GM19193 (cell line): Measurements from ENCODE around the gene GRPEL1.

Experiments
- POLR2A ChIP-seq: IDR thresholded peaks from 4 replicates; pipeline ENCODE4 v1.6.1; 2011; ENCODE audit not compliant: insufficient read depth, insufficient read length; ENCODE audit errors: extremely low read depth

GRPEL1 gene

DNA sequence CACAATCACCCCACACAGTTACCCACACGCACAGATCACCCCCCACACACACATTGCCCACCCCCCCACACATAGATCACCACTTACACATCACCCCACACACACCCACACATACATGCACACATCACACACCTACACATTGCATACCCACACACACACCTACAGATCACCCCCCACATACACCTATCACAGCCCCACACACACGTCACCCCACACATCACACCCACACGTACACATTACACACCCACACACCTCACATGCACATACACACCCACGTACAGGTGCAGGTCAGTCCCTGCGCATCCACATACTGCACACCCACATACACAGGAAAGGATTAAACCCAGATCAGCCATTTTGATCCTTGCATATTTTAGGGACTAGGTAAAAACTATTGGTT, 40.0 kb downstream of the GRPEL1 start:
- TF ChIP-seq POLR2A, result no peak

DNA sequence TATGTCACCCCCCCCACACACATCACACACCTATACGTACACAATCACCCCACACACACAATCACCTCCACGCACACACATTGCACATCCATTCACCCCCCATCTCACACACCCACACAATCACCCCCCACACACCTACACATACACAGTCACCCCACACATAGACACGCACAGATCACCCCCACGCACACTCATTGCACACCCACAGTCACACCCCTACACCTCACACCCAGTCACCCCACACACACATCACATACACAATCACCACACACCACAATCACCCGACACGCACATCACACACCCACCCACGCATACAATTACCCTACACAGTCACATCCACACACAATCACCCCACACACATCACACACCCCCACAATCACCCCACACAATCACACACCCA, 40.6 kb downstream of the GRPEL1 start:
- TF ChIP-seq POLR2A, result no peak

DNA sequence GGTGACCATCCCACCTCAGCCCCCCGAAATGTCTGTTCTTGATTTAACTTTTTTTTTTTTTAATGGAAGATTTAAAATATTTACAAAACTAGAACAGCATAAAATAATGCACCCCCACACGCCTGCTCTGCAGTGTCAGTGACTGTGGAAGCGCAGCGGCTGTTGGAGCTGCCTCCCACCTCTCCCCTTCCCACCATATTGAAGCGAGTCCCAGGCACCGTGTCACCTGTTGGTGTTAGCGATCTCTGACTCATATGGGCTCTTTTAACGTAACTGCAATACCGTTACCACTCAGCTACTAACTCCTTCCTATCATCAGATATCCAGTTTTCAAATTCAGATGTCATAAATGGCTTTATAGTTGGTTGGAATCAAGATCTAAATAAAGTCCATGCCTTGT, 41.8 kb downstream of the GRPEL1 start:
- no peak for TF ChIP-seq POLR2A

DNA sequence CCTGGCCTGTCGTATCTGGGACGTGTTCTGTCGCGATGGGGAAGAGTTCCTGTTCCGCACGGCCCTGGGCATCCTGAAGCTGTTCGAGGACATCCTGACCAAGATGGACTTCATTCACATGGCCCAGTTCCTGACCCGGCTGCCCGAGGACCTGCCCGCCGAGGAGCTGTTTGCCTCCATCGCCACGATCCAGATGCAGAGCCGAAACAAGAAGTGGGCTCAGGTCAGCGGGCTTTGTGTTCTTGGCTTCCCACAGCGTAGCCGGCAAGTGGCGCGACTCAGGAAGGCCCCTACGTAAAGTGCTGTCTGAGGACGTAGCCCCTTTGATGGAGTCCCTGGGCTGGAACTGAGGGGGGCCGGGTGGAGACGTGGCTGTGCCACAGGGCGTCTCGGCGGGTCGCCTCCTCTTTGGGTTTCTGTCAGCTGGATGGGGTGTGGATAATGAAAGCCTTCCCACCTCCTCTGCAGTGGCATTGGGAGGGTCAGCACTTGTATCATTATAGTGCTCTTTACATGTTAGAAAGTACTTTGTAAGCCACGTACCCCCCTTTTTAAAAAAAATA, 42.7 kb downstream of the GRPEL1 start:
- no peak for TF ChIP-seq POLR2A

DNA sequence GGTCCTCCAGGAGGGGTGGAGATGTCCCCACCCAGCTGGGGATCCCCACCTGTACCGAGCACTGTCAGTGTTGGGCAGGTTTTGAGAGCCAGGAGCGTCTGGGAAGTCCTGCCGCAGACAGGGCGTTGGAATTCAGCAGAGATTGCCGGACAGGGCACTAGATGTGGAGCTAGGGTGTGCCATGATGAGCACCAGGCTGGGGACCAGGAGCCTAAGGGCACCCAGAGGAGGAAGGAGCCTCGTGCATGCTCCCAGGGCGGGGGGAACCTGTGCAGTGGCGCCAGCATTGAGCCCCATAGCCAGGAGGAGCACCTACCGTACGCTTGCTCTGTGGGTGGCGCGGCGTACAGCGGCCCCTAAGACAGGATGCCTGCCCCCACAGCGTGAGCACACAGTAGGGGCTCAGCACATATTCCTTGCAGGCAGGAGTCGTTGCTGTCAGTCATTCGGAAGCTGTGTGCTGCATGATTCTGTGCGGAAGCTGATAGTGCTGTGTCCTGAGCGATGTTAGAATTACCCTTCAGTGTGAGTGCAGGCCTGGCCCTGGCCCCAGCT, 43.5 kb downstream of the GRPEL1 start:
- no peak for TF ChIP-seq POLR2A

DNA sequence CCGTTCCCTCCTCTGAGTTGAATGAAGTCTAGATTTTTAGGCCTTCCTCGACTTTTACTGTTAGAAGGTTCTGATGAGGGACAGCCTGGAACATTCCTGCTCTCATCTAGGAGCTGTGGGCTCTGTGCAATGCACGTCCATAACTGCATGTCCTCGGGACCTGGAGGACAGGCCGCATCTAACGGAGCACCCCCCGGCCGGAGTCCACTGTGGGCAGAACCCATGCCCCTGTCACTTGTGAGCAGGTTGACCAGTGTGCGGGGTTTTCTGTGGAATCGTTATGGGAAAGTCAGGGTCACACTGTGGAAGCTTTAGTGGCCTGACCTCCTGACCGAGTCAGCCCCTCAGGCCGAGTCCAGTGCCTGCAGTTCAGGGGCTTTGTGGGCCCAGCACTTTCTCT, 44.0 kb downstream of the GRPEL1 start:
- no peak for TF ChIP-seq POLR2A

DNA sequence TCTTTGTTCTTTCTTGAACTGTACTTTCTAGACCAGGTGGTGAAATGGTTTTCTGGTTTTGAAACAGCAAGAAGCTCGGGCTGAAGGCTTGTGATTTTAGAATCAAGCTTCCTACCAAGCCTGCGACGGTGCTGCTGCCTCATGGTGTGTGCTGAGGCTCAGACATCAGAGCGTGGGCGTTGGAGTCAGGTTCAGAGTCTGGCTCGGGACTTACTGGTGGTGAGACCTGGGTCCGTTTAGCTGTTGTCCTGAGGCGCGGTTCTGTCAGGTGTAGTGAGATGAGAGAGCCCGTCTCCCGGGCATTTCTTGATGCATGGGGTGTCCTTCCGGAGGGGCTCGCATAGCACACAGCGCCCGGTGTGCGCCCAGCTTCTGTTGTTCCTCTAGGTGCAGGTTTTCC, 44.4 kb downstream of the GRPEL1 start:
- no peak for TF ChIP-seq POLR2A

DNA sequence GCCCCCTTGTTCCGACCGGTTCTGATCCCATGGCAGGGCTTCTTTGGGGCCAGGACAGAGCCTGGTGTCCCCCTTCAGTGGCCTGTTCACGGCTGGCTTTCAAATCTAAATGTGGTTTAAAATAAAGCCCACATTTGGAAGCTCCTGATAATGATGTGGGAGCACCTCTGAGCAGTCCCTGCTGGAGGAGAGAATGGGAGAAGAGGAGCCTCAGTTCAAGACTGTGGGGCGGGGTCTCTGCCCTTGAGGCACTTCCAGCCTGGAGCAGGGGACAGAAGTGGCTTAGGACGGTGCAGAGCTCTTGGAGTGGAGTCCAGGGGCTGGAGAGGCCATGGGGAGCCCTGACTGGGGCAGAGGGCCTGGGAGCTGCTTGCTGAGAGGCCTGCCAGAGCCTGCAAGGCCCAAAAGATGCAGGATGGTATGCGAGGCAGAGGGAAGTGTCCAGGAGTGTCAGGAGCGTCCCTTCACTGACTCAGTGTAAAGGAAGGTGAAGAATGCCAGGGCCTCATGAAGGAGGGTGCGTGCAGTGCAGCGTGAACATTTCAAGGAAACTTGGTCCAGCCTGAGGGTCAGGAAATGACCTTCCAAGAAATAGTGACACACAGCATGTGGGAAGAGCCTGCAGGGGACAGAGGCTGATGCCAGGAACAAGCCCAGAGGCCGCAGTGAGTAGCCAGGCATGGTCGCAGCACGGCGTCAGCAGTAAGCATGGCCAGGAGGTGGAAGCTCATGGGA, 45.8 kb downstream of the GRPEL1 start:
- no peak for TF ChIP-seq POLR2A

DNA sequence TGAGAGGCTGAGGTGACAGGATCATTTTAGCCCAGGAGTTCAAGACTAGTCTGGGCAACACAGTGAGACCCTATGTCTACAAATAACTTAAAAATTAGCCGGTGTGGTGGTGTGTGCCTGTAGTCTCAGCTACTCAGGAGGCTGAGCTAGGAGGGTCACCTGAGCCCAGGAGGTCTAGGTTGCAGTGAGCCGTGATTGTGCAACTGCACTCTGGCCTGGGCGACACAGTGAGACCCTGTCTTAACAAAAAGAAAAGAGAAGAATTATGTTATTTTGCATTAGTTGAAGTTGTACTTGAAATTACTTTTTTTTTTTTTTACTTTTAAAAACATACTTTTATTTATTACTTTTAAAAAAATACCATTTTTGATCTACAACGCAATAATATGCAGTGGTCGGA, 46.5 kb downstream of the GRPEL1 start:
- TF ChIP-seq POLR2A, result no peak

DNA sequence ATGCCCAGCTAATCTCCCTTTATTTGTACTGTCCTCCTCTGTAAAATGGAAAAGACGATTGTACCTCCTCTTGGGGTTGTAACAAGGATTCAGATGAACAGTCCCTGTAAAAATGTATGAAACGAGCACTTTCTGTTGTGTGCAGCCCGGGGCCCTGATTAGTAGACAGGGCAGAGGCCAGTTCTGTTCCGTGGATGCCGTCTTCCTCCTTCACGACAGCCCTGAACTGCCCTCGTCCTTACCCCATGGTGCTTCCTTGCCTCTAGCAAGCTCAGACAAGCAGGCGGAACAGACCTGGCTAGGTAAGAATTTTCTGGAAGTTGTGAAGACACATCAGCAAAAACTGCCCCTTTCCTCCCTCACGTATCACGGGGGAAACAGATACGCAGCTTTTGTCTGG, 47.0 kb downstream of the GRPEL1 start:
- no peak for TF ChIP-seq POLR2A

DNA sequence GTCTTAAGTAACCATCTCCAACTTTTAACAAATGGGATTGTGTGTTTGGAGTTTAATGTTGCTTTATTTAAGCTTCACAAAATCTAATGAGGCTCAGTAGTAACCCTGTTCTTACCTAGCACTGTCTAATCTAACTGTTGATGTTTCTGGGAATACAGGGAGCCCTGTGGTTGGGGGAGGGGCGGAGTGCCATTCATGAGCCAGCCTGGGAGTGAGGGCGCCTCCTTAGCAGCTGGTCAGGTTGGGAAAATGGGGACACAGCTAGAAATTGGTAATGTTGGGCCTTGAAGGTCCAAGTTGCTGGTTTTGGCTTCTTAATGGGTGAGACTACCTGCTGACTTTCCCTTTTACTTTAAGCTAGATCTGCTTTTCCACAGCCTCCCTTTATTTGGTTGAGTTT, 47.6 kb downstream of the GRPEL1 start:
- TF ChIP-seq POLR2A, result no peak

DNA sequence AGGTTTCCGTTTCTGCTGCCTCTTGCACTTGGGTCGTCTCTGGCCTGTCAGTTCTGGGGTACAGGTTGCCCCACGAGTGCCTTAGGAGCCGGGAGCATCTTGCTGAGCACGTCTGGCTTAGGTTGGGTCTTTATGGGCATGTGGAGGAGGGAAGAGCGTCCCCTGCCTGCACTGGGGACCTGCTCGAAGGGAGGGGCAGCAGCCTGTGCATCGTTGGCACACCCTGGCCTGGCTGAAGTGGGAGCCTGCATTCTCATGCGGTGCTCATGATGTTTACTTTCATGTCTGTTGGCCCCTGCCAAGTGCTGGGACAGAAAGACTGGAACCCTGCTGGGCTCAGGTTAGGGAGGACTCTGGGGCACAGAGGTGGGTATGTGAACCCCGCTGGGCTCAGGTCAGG, 48.5 kb downstream of the GRPEL1 start:
- no peak for TF ChIP-seq POLR2A

DNA sequence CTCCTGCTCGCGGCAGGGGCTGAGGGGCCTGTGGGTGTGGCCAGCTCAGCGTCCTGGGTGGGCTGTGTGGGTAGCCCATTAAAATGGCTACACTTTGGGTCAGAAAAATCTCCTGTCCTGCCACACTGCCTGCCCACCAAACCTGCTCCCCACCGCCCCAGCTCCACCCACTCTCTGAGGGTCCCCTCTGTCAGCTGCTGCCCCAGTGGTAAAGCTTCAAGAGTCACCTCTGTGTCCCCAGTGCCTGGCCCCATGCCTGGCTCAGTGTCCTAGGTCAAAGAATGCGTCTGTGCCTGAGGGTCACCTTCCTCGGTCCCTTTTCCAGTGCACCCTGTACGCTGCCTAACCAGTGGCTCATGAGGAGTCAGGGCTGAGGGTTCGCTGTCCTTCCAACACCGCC, 49.6 kb downstream of the GRPEL1 start:
- TF ChIP-seq POLR2A, result no peak

DNA sequence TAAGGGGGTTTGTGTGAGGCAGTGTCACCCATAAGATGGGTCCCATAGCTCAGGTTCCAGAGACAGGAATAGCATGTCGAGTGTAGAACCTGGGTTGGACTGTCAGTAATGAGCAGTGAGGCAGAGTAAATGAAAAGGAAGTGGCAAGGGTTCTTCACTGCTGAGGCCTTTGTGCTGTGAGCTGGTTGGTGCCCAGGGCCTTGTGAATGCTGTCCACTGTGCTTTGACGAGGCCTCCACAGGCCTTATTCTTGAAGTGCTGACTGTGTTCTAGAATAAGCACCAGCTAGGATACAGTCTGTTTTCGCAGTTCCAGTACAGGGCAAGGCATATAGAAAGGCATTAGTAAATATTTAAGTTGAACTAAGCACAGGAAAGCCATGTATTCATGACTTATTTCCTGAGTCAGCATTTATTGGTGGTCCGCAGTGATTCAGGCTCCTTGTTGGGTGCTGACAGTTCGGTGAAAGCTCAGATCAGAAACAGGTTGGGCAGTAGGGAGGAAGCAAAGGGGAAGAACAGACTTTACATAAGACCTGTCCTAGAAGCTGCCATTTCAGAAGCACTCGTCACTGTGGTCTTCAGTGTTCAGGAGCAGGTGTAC, 50.3 kb downstream of the GRPEL1 start:
- TF ChIP-seq POLR2A, result no peak

DNA sequence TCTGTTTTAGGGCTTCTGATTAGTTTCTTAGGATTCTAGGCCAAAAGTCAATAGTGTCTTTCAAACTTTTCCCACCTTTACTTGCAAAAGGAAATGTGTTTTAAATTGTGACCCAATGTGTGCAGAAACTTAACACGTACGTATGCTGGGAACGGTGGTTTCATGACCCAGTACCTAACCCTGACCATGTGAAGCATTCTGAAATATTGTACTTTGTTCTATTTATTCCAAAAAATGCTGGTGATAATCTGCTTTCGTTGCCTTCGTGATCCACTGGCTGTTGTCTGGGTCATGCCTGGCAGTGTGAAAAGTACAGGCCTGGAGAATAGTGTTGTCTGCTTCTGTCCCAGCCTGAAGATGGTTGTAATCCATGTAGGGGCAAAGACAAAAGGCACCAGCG, 51.4 kb downstream of the GRPEL1 start:
- TF ChIP-seq POLR2A, result no peak

DNA sequence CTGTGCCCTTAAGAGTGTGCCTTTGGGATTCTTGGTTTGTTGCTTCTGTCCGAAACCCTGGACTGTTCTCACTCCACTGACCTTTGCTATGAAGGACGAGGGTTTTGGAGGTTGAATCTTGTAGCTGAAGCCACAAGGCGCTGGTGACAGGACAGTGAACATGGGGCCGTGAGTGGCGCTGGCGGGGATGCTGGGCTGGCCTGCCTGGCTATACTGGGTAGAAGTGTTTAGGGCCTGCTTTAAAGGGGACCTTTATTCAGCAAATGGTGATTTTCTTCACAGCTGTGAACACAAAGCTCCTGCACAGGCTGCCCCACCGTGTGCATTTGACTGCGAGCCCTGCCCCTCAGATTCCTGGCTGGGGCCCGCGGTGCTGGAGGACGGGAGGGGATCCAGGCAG, 51.8 kb downstream of the GRPEL1 start:
- no peak for TF ChIP-seq POLR2A

DNA sequence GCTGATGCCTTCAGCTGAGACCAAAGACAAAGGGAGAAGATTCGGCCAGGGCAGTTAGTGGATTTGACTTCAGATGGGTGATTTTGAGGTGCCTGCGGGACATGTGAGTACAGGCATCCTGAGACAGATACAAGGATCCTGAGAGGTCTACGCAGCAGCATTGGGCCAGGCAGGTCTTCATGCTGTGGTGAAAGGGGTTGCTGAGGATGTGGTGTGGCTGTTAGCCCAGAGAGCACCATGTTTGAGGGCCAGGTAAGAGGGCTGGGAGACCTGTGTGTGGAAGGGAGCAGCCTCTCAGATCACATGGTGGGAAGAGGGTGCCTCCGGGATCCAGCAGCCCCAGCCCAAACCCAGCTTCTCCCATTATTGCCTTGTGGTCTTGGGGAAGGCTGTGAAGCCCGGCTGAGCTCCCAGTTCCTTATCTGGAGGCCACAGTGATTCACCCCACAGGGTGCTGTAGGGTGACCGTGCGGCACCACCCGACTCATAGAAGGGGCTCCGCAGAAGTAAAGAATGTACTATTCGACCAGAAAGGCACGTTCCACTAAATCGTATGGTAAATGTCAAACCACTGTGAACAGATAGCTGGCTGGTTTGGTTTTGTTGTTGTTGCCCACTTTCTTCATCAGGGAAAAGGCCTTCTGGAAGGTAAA, 52.4 kb downstream of the GRPEL1 start:
- TF ChIP-seq POLR2A, result no peak

DNA sequence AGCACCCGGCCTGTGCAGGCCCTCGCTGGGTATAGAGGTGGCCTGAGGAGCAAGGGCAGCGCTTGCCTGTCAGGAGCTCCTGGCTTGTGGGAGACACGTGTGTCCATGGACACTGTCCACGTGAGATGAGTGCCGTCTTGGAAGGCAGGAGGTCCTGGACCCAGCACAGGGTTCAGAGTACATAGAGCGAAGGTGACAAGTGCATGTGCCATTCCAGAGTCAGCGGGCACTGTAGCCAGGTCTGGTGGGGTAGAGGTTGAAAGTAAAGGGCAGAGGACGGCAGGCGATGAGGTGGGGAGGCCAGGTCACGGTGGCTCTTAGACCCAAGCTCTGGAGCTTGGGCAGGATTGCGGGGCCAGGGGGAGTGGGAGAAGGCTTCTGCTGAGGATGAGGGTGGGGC, 53.0 kb downstream of the GRPEL1 start:
- TF ChIP-seq POLR2A, result no peak
